GM12878 (cell line): Measurements from ENCODE around the gene ACP3.

ENCODE experiments used
- CTCF ChIP-seq, 3 experiments: IDR thresholded peaks in 2 of 3; conservative IDR thresholded peaks in 1 of 3; 2 replicates each; pipeline ENCODE4 v1.5.1; 2011; ENCODE audit warnings: low read depth in 3 of 3, low read length in 3 of 3, mild to moderate bottlenecking in 3 of 3, control low read depth in 2 of 3, moderate library complexity in 2 of 3, inconsistent platforms in 1 of 3, mixed read lengths in 1 of 3; ENCODE audit not compliant: control insufficient read depth in 2 of 3, insufficient read depth in 1 of 3; ENCODE audit errors: extremely low read depth in 1 of 3
- ESRRA ChIP-seq: IDR thresholded peaks from 2 replicates; pipeline ENCODE4 v1.6.1; 2012; ENCODE audit warnings: mild to moderate bottlenecking, low read length, improper control_type of control experiment
- IRF3 ChIP-seq: fragments of 450-650 bp; IDR thresholded peaks from 2 replicates; pipeline ENCODE4 v1.6.1; 2014; ENCODE audit warnings: mild to moderate bottlenecking
- PAX8 ChIP-seq: fragments of 450-650 bp; IDR thresholded peaks from 2 replicates; pipeline ENCODE4 v1.6.1; 2017; ENCODE audit warnings: mild to moderate bottlenecking, moderate library complexity
- PML ChIP-seq: IDR thresholded peaks from 2 replicates; pipeline ENCODE4 v1.6.1; 2012; ENCODE audit warnings: low read length, inconsistent platforms
- POLR2AphosphoS5 ChIP-seq: IDR thresholded peaks from 2 replicates; pipeline ENCODE4 v1.6.1; 2011; ENCODE audit warnings: mild to moderate bottlenecking, low read length, inconsistent platforms

GRCh38 chr3:132326251-132326650 is 9.0 kb downstream of the ACP3 start:
- no peak for TF ChIP-seq POLR2AphosphoS5
- TF ChIP-seq IRF3: no peak
- no peak for TF ChIP-seq ESRRA
- TF ChIP-seq PML: no peak
- TF ChIP-seq PAX8: no peak
- no peak for TF ChIP-seq CTCF (IDR thresholded peaks at IDR 0.05 in 2 of 3, conservative IDR thresholded peaks at IDR 0.05 in 1 of 3; ENCODE audit: control insufficient read depth in 2 of 3, extremely low read depth in 1 of 3, insufficient read depth in 1 of 3, low read depth in 3 of 3, low read length in 3 of 3)
